HTR-8/SVneo (cell line): ENCODE data around the gene TAF5L.

Experiments used
- DNase-seq: peaks from one replicate; pipeline ENCODE4 v3.0.0; 2011; ENCODE audit warnings: low spot score, mixed read lengths; ENCODE audit not compliant: insufficient read length
- FAIRE-seq: peaks from 2 replicates; lab custom pipeline; 2011; peaks lifted over from hg19 to GRCh38; lab: Jason Lieb, UNC

TAF5L gene

DNA sequence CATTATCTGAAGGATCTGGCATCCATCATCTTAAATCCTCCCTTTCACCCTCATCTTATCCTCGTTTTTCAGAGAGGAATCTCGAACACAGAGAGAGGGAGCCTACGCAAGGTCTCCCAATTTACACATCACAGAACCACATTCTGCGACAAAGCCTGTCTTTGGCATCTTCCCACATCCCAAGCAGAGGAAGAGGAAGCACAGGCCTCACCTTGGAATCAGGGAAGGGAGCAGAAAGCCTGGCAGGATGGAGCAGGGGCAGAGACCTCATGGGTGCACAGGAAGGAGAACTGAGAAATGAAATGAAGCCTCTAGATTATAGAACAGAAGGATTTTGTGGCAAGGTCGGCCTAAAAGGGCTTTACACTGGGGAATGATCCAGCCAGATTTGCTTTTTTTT lies 73.2 kb downstream of the TAF5L start:
- FAIRE-seq = no peak
- no peak for DNase-seq

GRCh38 chr1:229550812-229551567 lies 74.9 kb downstream of the TAF5L start:
- FAIRE-seq (no peak), DNase-seq (no peak)

GRCh38 chr1:229547542-229547941 lies 78.4 kb downstream of the TAF5L start:
- FAIRE-seq (no peak), DNase-seq (no peak)

DNA sequence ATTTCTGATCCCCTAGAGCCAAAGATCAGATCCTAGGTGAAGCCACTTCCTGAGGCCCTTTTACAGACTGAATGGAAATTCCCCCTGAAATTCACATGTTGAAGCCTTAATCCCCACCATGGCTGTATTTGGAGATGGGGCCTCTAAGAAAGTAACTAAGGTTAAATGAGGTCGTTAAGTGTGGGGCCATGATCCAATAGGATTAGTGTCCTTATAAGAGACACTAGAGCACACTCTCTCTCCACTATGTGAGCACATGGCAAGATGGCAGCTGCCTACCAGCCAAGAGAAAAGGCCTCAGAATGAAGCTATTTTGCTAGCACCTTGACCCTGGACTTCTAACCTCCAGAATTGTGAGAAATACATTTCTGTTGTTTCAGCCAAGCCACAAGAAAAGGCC lies 81.3 kb downstream of the TAF5L start:
- no peak for FAIRE-seq
- DNase-seq = no peak
